Parietal lobe (tissue), 2 donors: ENCODE measurements around the gene SKIDA1. TPM values are rescaled to one million over a fixed set of nuclear protein-coding genes. Genes with fewer than 3 reads are reported as not detected.

Source experiments
- small RNA-seq: library from RNA; depleted of rRNA; stranded (forward); fragments of <200 nt; gene quantifications from one replicate; pipeline ENCODE3, GENCODE V24; 2014; ENCODE audit warnings: low replicate concordance
- total RNA-seq: library from RNA; depleted of rRNA; stranded (reverse); fragments of >200 nt; gene quantifications from one replicate; pipeline ENCODE4 v1.2.3, GENCODE V29; 2014

The SKIDA1 gene
- total RNA-seq = 9.4 TPM

GRCh38 chr10:21525367-21526187, at the start of gene SKIDA1:
Gene SKIDA1, minus strand, starts transcription at chr10:21525682. Its CDS starts 7,860 bp downstream, at chr10:21517822.

GRCh38 chr10:21533467-21534279, 8.2 kb upstream of the SKIDA1 start, which contains the start of gene MLLT10:
Gene MLLT10, plus strand, starts transcription at chr10:21534232. Its CDS starts 413 bp downstream, at chr10:21534645.

Small RNA genes lying within 50 kb of the gene (small RNA-seq; reads per million reads assigned to genes)
- gene MIR1915 (not detected), gene RF00019 (not detected), gene RNU6-306P (not detected)

Other genes starting within 250 kb of the SKIDA1 start
- gene MLLT10, start 8.6 kb upstream of the SKIDA1 start, total RNA-seq = 115 TPM